ENCODE results near the gene CAMTA1. TPM values are rescaled to one million over a fixed set of nuclear protein-coding genes. Genes with fewer than 3 reads are reported as not detected.

The CAMTA1 gene
- total RNA-seq, 1 donor from 2014 or later: 268 TPM

GRCh38 chr1:7403265-7404045 is 618.2 kb downstream of the CAMTA1 start:
- Mint-ChIP-seq H3K27me3 (ENCODE audit: insufficient read depth, low read depth) (peaks cover 7% of the 10 kb centered on the region), H3K4me3 (no peak overlapping the region), H3K27ac (no peak overlapping the region), H3K9me3 (peaks cover 10% of the 10 kb centered on the region), H3K4me1 (peaks cover 14% of the 10 kb centered on the region), H3K36me3 (no peaks in the 10 kb centered on the region)
- H3K36me3 ChIP-seq: no peaks in the 10 kb centered on the region
- TF ChIP-seq EZH2phosphoT487 (IDR thresholded peaks at IDR 0.05): no peak
- TF ChIP-seq EZH2 (IDR thresholded peaks at IDR 0.05): no peak
- no peak for TF ChIP-seq CTCF (IDR thresholded peaks at IDR 0.05)
- H2AFZ ChIP-seq (replicated peaks): no peak overlapping the region
- no peaks in the 10 kb centered on the region for H3K4me1 ChIP-seq
- H3K27ac ChIP-seq: no peak overlapping the region
- H3K27me3 ChIP-seq: no peaks in the 10 kb centered on the region
- no peak overlapping the region for H3K9ac ChIP-seq
- no peak overlapping the region for H3K4me2 ChIP-seq
- H3F3A ChIP-seq (ENCODE audit: low read depth): no peaks in the 10 kb centered on the region
- DNase-seq (ENCODE audit: low spot score): no peak
- H3K79me2 ChIP-seq (ENCODE audit: low read depth): no peaks in the 10 kb centered on the region
- H3K4me3 ChIP-seq: no peak overlapping the region
- H3K9me3 ChIP-seq (ENCODE audit: low read depth): peaks cover 7% of the 10 kb centered on the region
- no peaks in the 10 kb centered on the region for H4K20me1 ChIP-seq (ENCODE audit: low read depth)

- Histone ChIP-seq H3K27me3 (no peaks in the 10 kb centered on the region), H3K79me2 (ENCODE audit: low read depth) (no peaks in the 10 kb centered on the region), H3K9ac (no peak overlapping the region), H3K4me1 (no peaks in the 10 kb centered on the region), H2AFZ (replicated peaks) (no peak overlapping the region), H3K36me3 (no peaks in the 10 kb centered on the region), H3K4me3 (no peak overlapping the region), H3K4me2 (no peak overlapping the region), H4K20me1 (ENCODE audit: low read depth) (no peaks in the 10 kb centered on the region), H3K27ac (no peak overlapping the region), H3F3A (ENCODE audit: low read depth) (no peaks in the 10 kb centered on the region), H3K9me3 (ENCODE audit: low read depth) (peaks cover 6% of the 10 kb centered on the region)
- Mint-ChIP-seq H3K27ac (peak overlapping the region; percentile 22), H3K36me3 (no peaks in the 10 kb centered on the region), H3K9me3 (peaks cover 9% of the 10 kb centered on the region), H3K4me1 (peaks cover 14% of the 10 kb centered on the region), H3K27me3 (ENCODE audit: insufficient read depth, low read depth) (peaks cover 7% of the 10 kb centered on the region), H3K4me3 (no peak overlapping the region)
- no peak for DNase-seq (ENCODE audit: low spot score)
- no peak for TF ChIP-seq EZH2phosphoT487 (IDR thresholded peaks at IDR 0.05)
- no peak for TF ChIP-seq EZH2 (IDR thresholded peaks at IDR 0.05)
- TF ChIP-seq CTCF (IDR thresholded peaks at IDR 0.05): no peak
These were observed 618.9 kb downstream of the CAMTA1 start for GRCh38 chr1:7404046-7404742.

- no peak overlapping the region for H3K27ac Mint-ChIP-seq
- H3F3A ChIP-seq (ENCODE audit: low read depth): no peaks in the 10 kb centered on the region
- no peaks in the 10 kb centered on the region for H3K27me3 ChIP-seq
- H3K4me3 Mint-ChIP-seq: no peak overlapping the region
- H3K9ac ChIP-seq: no peak overlapping the region
- no peak overlapping the region for H2AFZ ChIP-seq (replicated peaks)
- no peaks in the 10 kb centered on the region for H3K4me1 ChIP-seq
- H3K27me3 Mint-ChIP-seq (ENCODE audit: insufficient read depth, low read depth): peaks cover 7% of the 10 kb centered on the region
- H3K4me3 ChIP-seq: no peak overlapping the region
- no peaks in the 10 kb centered on the region for H4K20me1 ChIP-seq (ENCODE audit: low read depth)
- peaks cover 14% of the 10 kb centered on the region for H3K4me1 Mint-ChIP-seq
- no peaks in the 10 kb centered on the region for H3K36me3 Mint-ChIP-seq
- no peak for DNase-seq (ENCODE audit: low spot score)
- TF ChIP-seq CTCF (IDR thresholded peaks at IDR 0.05) (no peak), EZH2 (IDR thresholded peaks at IDR 0.05) (no peak), EZH2phosphoT487 (IDR thresholded peaks at IDR 0.05) (no peak)
- H3K79me2 ChIP-seq (ENCODE audit: low read depth): no peaks in the 10 kb centered on the region
- no peak overlapping the region for H3K4me2 ChIP-seq
- no peaks in the 10 kb centered on the region for H3K9me3 Mint-ChIP-seq
- H3K36me3 ChIP-seq: no peaks in the 10 kb centered on the region
- H3K27ac ChIP-seq: no peak overlapping the region
- no peaks in the 10 kb centered on the region for H3K9me3 ChIP-seq (ENCODE audit: low read depth)
These were observed 620.7 kb downstream of the CAMTA1 start for GRCh38 chr1:7405844-7406500.

Measured in neural progenitor cell (in vitro differentiated cells).